Measurements from ENCODE around the gene IQUB.
"Not testable (repeated sequence)": the region's sequence is repeated elsewhere in the genome, so short reads cannot be mapped to it uniquely, and the experiment has no call there.

The IQUB gene

GRCh38 chr7:123485187-123485586 lies 49.2 kb downstream of the IQUB start:
- H3K27me3 Mint-ChIP-seq, result no peaks in the 10 kb centered on the region
- no peak overlapping the region for H3K27ac Mint-ChIP-seq
- H3K9me3 Mint-ChIP-seq, result no peaks in the 10 kb centered on the region
- no peak overlapping the region for H3K4me3 Mint-ChIP-seq
- no peak for ATAC-seq
- H3K4me1 Mint-ChIP-seq, result no peaks in the 10 kb centered on the region
- no peaks in the 10 kb centered on the region for H3K36me3 Mint-ChIP-seq

GRCh38 chr7:123484199-123484598 lies 50.2 kb downstream of the IQUB start:
- Mint-ChIP-seq H3K4me3 (no peak overlapping the region), H3K9me3 (no peaks in the 10 kb centered on the region), H3K4me1 (no peaks in the 10 kb centered on the region), H3K27me3 (no peaks in the 10 kb centered on the region), H3K27ac (no peak overlapping the region), H3K36me3 (no peaks in the 10 kb centered on the region)
- ATAC-seq, result no peak

GRCh38 chr7:123480107-123480506 lies 54.3 kb downstream of the IQUB start:
- H3K9me3 Mint-ChIP-seq, result peaks cover 4% of the 10 kb centered on the region
- no peaks in the 10 kb centered on the region for H3K36me3 Mint-ChIP-seq
- ATAC-seq, result no peak

DNA sequence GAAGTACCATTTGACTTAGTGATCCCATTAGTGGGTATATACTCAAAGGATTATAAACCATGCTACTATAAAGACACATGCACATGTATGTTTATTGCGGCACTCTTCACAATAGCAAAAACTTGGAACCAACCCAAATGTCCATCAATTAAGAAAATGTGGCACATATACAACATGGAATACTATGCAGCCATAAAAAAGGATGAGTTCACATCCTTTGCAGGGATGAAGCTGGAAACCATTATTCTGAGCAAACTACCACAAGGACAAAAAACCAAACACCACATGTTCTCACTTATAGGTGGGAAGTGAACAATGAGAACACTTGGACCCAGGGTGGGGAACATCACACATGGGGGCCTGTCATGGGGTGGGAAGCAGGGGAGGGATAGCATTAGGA lies 56.3 kb downstream of the IQUB start:
- H3K9me3 Mint-ChIP-seq, H3K4me3 Mint-ChIP-seq, H3K27ac Mint-ChIP-seq, ATAC-seq, H3K4me1 Mint-ChIP-seq, H3K36me3 Mint-ChIP-seq: not testable (repeated sequence)
- peaks cover 11% of the 10 kb centered on the region for H3K27me3 Mint-ChIP-seq

More at GRCh38 chr7:123480107-123480506, 54.3 kb downstream of the IQUB start:
- H3K4me1 Mint-ChIP-seq, result no peaks in the 10 kb centered on the region
- H3K27ac Mint-ChIP-seq, result no peak overlapping the region
- no peak overlapping the region for H3K4me3 Mint-ChIP-seq
- H3K27me3 Mint-ChIP-seq, result peaks cover 5% of the 10 kb centered on the region

DNA sequence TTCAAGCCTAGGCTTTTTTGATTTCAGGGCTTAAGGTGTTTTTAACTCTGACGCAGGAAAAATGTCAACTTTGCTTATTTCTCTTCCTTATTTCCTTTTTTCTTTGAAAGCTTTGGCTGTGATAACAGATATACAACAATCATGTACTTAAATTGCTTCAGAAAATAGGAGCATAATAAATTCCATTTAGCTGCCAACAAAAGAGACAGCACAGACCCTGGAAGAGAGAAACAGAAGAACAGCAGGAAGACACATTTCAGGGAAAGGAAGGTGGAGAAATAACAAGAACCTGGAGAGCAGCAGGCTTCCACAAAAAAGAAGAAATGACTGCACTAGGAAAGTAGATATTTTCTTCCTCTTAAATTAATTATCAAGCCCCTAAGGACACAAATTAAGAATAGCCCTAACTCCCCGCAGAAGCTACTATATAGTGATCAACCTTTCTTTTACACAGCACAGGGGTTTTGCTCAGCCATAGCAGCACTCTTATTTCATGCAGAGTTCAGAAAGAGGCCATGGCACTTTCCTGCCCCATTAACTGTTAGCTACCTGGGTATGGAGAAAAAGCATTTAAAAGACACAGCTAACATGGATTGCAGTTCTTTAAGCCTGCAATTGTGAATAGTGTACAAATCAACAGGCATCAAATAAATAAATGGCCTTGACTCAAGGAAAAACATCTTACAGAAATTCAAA lies 61.5 kb downstream of the IQUB start:
- H3K4me3 Mint-ChIP-seq, result no peak overlapping the region
- no peaks in the 10 kb centered on the region for H3K36me3 Mint-ChIP-seq
- H3K9me3 Mint-ChIP-seq, result peaks cover 4% of the 10 kb centered on the region
- H3K27ac Mint-ChIP-seq, result no peak overlapping the region
- H3K4me1 Mint-ChIP-seq, result no peaks in the 10 kb centered on the region
- peaks cover 11% of the 10 kb centered on the region for H3K27me3 Mint-ChIP-seq
- ATAC-seq, result no peak

DNA sequence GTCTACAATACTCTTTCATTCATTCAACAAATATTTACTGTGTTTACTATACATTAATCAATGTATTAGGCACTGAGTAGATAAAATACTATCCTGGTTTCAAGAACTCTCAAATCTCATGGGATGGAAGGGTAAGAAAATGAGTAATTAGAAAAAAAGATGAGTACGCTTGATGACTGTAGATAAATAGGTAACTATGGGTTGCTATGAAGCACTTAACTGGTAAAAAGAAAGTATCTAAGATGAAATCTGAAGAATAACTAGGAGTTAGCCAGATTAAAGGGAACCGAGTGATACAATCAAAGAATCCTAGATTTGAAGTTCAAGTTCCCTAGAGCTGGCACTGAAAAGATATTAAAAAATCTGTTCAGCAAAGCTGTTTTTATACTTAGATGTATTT lies 62.1 kb downstream of the IQUB start:
- peaks cover 4% of the 10 kb centered on the region for H3K9me3 Mint-ChIP-seq
- H3K27me3 Mint-ChIP-seq, result peaks cover 11% of the 10 kb centered on the region
- no peaks in the 10 kb centered on the region for H3K36me3 Mint-ChIP-seq
- H3K4me1 Mint-ChIP-seq, result no peaks in the 10 kb centered on the region
- no peak for ATAC-seq
- H3K27ac Mint-ChIP-seq, result no peak overlapping the region
- no peak overlapping the region for H3K4me3 Mint-ChIP-seq

DNA sequence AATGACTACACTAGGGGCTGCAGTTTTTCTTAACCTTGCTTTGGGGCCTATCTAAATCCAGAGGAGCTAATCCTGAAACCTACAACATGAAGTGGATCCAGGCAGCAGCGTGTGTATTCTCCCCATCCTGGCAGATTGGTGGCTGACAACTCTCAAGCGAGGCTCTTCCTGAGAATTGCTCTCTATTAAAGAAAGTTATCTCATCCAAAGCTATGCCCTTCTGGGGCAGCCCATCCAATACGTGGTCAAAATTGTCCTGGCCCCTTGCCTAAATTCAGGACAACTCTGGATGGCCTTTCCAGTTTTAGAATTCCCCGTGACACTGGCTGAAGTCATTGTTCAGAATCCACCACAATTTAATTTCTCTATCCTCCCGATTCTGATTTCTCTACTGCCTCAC lies 66.1 kb downstream of the IQUB start:
- no peaks in the 10 kb centered on the region for H3K9me3 Mint-ChIP-seq
- no peak overlapping the region for H3K27ac Mint-ChIP-seq
- H3K27me3 Mint-ChIP-seq, result no peaks in the 10 kb centered on the region
- no peaks in the 10 kb centered on the region for H3K4me1 Mint-ChIP-seq
- H3K36me3 Mint-ChIP-seq, result no peaks in the 10 kb centered on the region
- no peak for ATAC-seq
- H3K4me3 Mint-ChIP-seq, result no peak overlapping the region

- Mint-ChIP-seq H3K9me3 (no peaks in the 10 kb centered on the region), H3K36me3 (no peaks in the 10 kb centered on the region), H3K4me3 (no peak overlapping the region), H3K27me3 (no peaks in the 10 kb centered on the region), H3K27ac (no peak overlapping the region), H3K4me1 (no peaks in the 10 kb centered on the region)
- no peak for ATAC-seq
Observed at GRCh38 chr7:123463890-123464289, 70.5 kb downstream of the IQUB start.

GRCh38 chr7:123460616-123461015 lies 73.8 kb downstream of the IQUB start:
- Mint-ChIP-seq H3K9me3 (no peaks in the 10 kb centered on the region), H3K36me3 (no peaks in the 10 kb centered on the region), H3K4me1 (no peaks in the 10 kb centered on the region), H3K27me3 (no peaks in the 10 kb centered on the region), H3K27ac (no peak overlapping the region), H3K4me3 (no peak overlapping the region)
- no peak for ATAC-seq

DNA sequence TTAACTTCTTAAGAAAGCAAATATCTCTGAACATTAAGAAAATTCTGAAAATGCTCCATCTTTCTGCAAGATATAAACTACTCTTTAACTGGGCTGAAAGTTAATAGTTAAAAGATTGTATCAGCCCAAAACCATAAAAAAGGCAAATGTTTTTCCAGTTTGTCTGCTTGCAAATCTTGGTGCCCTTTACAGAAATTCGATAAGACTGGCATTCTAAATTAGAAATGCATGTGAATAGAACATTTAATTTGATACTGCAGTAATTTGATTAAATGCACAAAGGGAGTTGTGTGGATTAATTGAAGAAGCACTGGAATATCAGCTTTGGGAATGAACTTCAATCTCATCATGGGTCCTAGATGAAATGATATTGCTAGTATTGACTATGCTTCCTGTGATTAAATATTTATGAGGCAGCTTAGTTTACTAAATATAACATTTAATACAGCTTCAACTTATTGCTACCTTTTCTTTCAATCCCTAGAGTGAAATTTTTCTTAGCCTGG lies 78.4 kb downstream of the IQUB start:
- Mint-ChIP-seq H3K4me1 (no peaks in the 10 kb centered on the region), H3K9me3 (no peaks in the 10 kb centered on the region), H3K27me3 (no peaks in the 10 kb centered on the region), H3K36me3 (no peaks in the 10 kb centered on the region), H3K27ac (no peak overlapping the region), H3K4me3 (no peak overlapping the region)
- ATAC-seq, result no peak

- Mint-ChIP-seq H3K4me1 (no peaks in the 10 kb centered on the region), H3K4me3 (no peak overlapping the region), H3K36me3 (no peaks in the 10 kb centered on the region), H3K9me3 (peaks cover 4% of the 10 kb centered on the region), H3K27me3 (no peaks in the 10 kb centered on the region), H3K27ac (no peak overlapping the region)
- ATAC-seq, result no peak
Observed at GRCh38 chr7:123440101-123440548, 94.3 kb downstream of the IQUB start.

GRCh38 chr7:123439191-123439590 lies 95.2 kb downstream of the IQUB start:
- Mint-ChIP-seq H3K4me1 (no peaks in the 10 kb centered on the region), H3K9me3 (peaks cover 4% of the 10 kb centered on the region), H3K36me3 (no peaks in the 10 kb centered on the region), H3K4me3 (no peak overlapping the region), H3K27ac (no peak overlapping the region), H3K27me3 (no peaks in the 10 kb centered on the region)
- no peak for ATAC-seq

DNA sequence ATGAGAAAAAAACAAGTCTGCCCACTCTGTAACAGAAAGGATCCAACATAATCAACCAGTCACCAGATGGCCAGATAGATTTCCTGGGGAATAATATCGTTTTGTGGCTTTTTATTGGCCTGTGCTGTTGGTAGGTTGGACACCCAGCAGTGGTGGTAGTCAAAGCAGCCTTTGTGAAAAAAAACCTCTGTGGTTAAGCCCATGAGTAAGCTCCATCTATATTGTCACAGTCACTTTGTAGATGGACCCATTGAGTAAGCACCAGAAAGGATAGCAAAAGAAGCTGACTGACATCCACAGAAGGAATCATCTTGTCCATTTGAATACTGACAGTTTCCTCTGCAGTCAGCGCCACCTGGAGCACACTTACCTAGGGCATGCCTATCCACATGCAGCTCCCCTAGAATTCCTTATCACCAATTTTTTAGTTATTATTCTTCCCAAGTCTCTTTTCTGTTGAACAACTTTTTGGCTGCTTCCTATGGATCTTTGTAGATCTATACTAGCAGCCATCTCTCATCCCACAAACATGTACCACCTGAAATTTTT lies 96.9 kb downstream of the IQUB start:
- no peak overlapping the region for H3K4me3 Mint-ChIP-seq
- no peak overlapping the region for H3K27ac Mint-ChIP-seq
- H3K27me3 Mint-ChIP-seq, result no peaks in the 10 kb centered on the region
- H3K9me3 Mint-ChIP-seq, result no peaks in the 10 kb centered on the region
- no peaks in the 10 kb centered on the region for H3K4me1 Mint-ChIP-seq
- ATAC-seq, result no peak
- no peaks in the 10 kb centered on the region for H3K36me3 Mint-ChIP-seq

DNA sequence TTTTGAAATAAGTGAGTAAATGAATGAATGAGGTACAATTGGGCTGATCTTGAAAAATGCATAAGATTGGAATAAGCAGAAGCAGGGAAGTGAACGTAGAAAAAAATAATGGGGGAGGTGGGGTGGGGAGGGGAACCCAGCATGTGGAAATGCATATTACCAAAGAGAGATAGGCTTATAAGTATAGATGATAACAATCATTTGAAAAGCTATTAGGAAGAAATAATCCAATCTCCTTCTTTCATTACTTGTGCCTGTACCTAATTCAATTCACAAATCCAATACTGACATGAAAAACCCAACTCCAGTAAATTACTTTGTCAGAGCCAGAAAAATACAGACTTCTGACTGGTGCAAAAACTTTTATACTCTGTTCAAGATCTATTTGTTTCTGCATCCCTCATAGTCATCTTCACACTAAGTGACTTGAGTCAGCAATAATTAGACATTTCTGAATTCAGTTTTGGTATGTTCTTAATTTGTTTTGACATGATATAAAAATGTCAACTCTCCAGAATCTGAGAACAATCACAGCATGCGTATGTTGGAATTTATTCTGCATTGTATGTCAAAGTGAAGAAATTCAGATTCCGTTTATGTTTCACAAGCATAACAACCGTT lies 99.2 kb downstream of the IQUB start:
- no peaks in the 10 kb centered on the region for H3K4me1 Mint-ChIP-seq
- no peak for ATAC-seq
- H3K4me3 Mint-ChIP-seq, result no peak overlapping the region
- H3K9me3 Mint-ChIP-seq, result no peaks in the 10 kb centered on the region
- H3K27me3 Mint-ChIP-seq, result no peaks in the 10 kb centered on the region
- H3K27ac Mint-ChIP-seq, result no peak overlapping the region
- no peaks in the 10 kb centered on the region for H3K36me3 Mint-ChIP-seq

DNA sequence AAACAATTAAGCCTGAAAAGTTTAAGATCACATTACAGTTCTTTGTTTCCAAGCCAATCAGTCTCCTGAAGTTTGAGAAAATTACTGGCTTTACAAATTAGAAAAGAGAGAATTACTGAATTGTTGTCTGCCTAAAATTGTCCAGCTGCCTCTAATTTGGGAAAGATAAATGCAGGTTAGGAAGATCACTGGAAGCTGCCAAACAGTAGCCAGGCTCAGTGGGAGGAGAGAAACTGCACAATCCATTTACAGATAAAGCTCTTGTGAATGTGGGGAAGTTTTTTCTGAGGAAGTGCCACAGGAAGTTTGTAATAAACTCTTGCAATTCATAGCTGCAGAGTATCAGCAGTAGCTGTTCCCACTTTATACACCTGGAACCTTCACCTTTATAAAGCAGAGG lies 100.7 kb downstream of the IQUB start:
- Mint-ChIP-seq H3K4me3 (no peak overlapping the region), H3K9me3 (no peaks in the 10 kb centered on the region), H3K27me3 (no peaks in the 10 kb centered on the region), H3K4me1 (no peaks in the 10 kb centered on the region), H3K27ac (no peak overlapping the region), H3K36me3 (no peaks in the 10 kb centered on the region)
- no peak for ATAC-seq

GRCh38 chr7:123432601-123433000 lies 101.8 kb downstream of the IQUB start:
- Mint-ChIP-seq H3K9me3 (peaks cover 3% of the 10 kb centered on the region), H3K27ac (no peak overlapping the region), H3K4me1 (no peaks in the 10 kb centered on the region), H3K36me3 (no peaks in the 10 kb centered on the region), H3K27me3 (no peaks in the 10 kb centered on the region), H3K4me3 (no peak overlapping the region)
- ATAC-seq, result no peak
